ENCODE data around the gene STX10. TPM values are rescaled to one million over a fixed set of nuclear protein-coding genes. Genes with fewer than 3 reads are reported as not detected.

Gene STX10
- total and polyA plus RNA-seq, 9 of the 15 experiments (the other 6 are each of a cell fraction or from before 2014, with no cell fraction given) = 0.51 to 66.3 (median 31.0) TPM

DNA sequence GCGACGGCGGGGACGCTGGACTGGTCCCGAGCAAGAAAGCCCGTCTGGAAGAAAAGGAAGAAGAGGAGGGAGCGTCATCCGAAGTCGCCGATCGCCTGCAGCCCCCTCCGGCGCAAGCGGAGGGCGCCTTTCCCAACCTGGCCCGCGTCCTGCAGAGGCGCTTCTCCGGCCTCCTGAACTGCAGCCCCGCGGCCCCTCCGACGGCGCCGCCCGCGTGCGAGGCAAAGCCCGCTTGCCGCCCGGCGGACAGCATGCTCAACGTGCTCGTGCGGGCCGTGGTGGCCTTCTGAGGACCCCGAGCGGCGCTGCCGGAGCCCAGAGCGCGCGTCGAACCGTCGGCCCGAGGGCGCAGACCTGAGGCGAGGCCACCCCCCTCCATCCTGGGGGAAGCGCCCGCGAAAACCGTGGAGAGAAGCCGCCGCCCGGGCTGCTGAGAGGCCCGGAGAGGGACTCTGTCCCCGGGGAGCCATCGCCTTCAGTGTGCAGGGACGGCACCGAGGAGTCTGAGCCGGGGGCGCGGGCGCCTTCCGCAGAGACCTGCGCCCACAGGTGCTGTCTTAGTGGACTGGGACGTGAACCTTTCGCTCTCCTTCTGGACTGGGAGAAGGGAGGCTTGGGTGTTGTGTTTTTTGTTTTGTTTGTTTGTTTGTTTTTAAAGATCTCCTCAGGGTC lies 3.5 kb upstream of the STX10 start (continued):
- TF ChIP-seq IRF2 (CRISPR knock-in tag; IDR thresholded peaks at IDR 0.05) (no peak), NR2F6 (CRISPR knock-in tag; IDR thresholded peaks at IDR 0.05) (no peak), HMG20A (CRISPR knock-in tag; conservative IDR thresholded peaks at IDR 0.05) (no peak), E2F1 (CRISPR knock-in tag; IDR thresholded peaks at IDR 0.05) (no peak; the same call in 1 of the 2 replicates), DNMT1 (IDR thresholded peaks at IDR 0.05) (peak; percentile 97; the same call in 1 of the 2 replicates), RB1 (IDR thresholded peaks at IDR 0.05; ENCODE audit: low read depth) (no peak), ZNF609 (CRISPR knock-in tag; IDR thresholded peaks at IDR 0.05; ENCODE audit: borderline replicate concordance) (no peak), GTF2F1 (IDR thresholded peaks at IDR 0.05; ENCODE audit: low read depth, low read length) (no peak), NUFIP1 (IDR thresholded peaks at IDR 0.05; ENCODE audit: partially characterized antibody) (no peak), TGIF2 (CRISPR knock-in tag; IDR thresholded peaks at IDR 0.05) (peak; percentile 50), HINFP (tag; conservative IDR thresholded peaks at IDR 0.05; ENCODE audit: low read depth) (no peak), ATF7 (IDR thresholded peaks at IDR 0.05) (no peak), POLR2G (IDR thresholded peaks at IDR 0.05; ENCODE audit: low read depth, low read length) (peak; percentile 73), EP300 (IDR thresholded peaks at IDR 0.05; ENCODE audit: low read length) (no peak), FOS (IDR thresholded peaks at IDR 0.05; ENCODE audit: extremely low read depth, insufficient read length) (no peak), NFATC3 (IDR thresholded peaks at IDR 0.05) (no peak)
- TF ChIP-seq, protein P1, sequence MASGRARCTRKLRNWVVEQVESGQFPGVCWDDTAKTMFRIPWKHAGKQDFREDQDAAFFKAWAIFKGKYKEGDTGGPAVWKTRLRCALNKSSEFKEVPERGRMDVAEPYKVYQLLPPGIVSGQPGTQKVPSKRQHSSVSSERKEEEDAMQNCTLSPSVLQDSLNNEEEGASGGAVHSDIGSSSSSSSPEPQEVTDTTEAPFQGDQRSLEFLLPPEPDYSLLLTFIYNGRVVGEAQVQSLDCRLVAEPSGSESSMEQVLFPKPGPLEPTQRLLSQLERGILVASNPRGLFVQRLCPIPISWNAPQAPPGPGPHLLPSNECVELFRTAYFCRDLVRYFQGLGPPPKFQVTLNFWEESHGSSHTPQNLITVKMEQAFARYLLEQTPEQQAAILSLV (tag; IDR thresholded peaks at IDR 0.05) = no peak
- TF ChIP-seq, protein P2, sequence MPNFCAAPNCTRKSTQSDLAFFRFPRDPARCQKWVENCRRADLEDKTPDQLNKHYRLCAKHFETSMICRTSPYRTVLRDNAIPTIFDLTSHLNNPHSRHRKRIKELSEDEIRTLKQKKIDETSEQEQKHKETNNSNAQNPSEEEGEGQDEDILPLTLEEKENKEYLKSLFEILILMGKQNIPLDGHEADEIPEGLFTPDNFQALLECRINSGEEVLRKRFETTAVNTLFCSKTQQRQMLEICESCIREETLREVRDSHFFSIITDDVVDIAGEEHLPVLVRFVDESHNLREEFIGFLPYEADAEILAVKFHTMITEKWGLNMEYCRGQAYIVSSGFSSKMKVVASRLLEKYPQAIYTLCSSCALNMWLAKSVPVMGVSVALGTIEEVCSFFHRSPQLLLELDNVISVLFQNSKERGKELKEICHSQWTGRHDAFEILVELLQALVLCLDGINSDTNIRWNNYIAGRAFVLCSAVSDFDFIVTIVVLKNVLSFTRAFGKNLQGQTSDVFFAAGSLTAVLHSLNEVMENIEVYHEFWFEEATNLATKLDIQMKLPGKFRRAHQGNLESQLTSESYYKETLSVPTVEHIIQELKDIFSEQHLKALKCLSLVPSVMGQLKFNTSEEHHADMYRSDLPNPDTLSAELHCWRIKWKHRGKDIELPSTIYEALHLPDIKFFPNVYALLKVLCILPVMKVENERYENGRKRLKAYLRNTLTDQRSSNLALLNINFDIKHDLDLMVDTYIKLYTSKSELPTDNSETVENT (CRISPR knock-in tag; IDR thresholded peaks at IDR 0.05) = no peak

Data from K562 (cell line).